HEK293T (cell line): ENCODE results near the gene CSPG5.

Experiments used
- CTCF ChIA-PET: fragments of 350-600 bp; formaldehyde crosslinking; extraction: SDS; loops from one replicate; lab custom pipeline; 2021; ENCODE audit warnings: antibody characterized with exemption, inconsistent platforms; lab: Yijun Ruan, JAX
- POLR2A ChIA-PET: fragments of 350-600 bp; formaldehyde crosslinking; extraction: SDS; loops from one replicate; lab custom pipeline; 2020; ENCODE audit warnings: antibody characterized with exemption, inconsistent platforms; lab: Yijun Ruan, JAX
- DNase-seq: peaks from one replicate; pipeline ENCODE4 v3.0.0; 2012; ENCODE audit warnings: mixed read lengths; ENCODE audit errors: extremely low spot score
- ARNT ChIP-seq: fragments of 450-650 bp; IDR thresholded peaks from 2 replicates; pipeline ENCODE4 v1.6.1; 2017; ENCODE audit warnings: mild to moderate bottlenecking
- BHLHE40 ChIP-seq: fragments of 450-650 bp; IDR thresholded peaks from 2 replicates; pipeline ENCODE4 v1.6.1; 2016; ENCODE audit warnings: mild to moderate bottlenecking, moderate library complexity, borderline replicate concordance
- CTBP1 ChIP-seq: fragments of 450-650 bp; IDR thresholded peaks from 2 replicates; pipeline ENCODE4 v1.6.1; 2016; ENCODE audit warnings: borderline replicate concordance
- ELF4 ChIP-seq: fragments of 450-650 bp; IDR thresholded peaks from 2 replicates; pipeline ENCODE4 v1.6.1; 2017; ENCODE audit warnings: antibody characterized with exemption
- FOXA1 ChIP-seq: fragments of 450-650 bp; IDR thresholded peaks from 2 replicates; pipeline ENCODE4 v1.6.1; 2016; ENCODE audit warnings: mild to moderate bottlenecking
- FOXK2 ChIP-seq: fragments of 450-650 bp; IDR thresholded peaks from 2 replicates; pipeline ENCODE4 v1.6.1; 2016; ENCODE audit warnings: mild to moderate bottlenecking
- FOXM1 ChIP-seq: fragments of 450-650 bp; IDR thresholded peaks from 2 replicates; pipeline ENCODE4 v1.6.1; 2017; ENCODE audit warnings: mild to moderate bottlenecking, borderline replicate concordance
- HDGF ChIP-seq: fragments of 450-650 bp; IDR thresholded peaks from 2 replicates; pipeline ENCODE4 v1.6.1; 2017; ENCODE audit warnings: antibody characterized with exemption, borderline replicate concordance
- L3MBTL2 ChIP-seq: fragments of 450-650 bp; conservative IDR thresholded peaks from 2 replicates; pipeline ENCODE4 v1.6.1; 2016; ENCODE audit warnings: mild to moderate bottlenecking
- LEF1 ChIP-seq: fragments of 450-650 bp; IDR thresholded peaks from 2 replicates; pipeline ENCODE4 v1.6.1; 2017; ENCODE audit warnings: mild to moderate bottlenecking, borderline replicate concordance
- NFRKB ChIP-seq: fragments of 450-650 bp; IDR thresholded peaks from 2 replicates; pipeline ENCODE4 v1.6.1; 2016; ENCODE audit warnings: mild to moderate bottlenecking, moderate library complexity
- SP1 ChIP-seq: fragments of 450-650 bp; IDR thresholded peaks from 2 replicates; pipeline ENCODE4 v1.6.1; 2017
- SUZ12 ChIP-seq: fragments of 450-650 bp; IDR thresholded peaks from 2 replicates; pipeline ENCODE4 v1.6.1; 2016; ENCODE audit warnings: mild to moderate bottlenecking
- TARDBP ChIP-seq: fragments of 450-650 bp; IDR thresholded peaks from 2 replicates; pipeline ENCODE4 v1.6.1; 2016
- ZNF384 ChIP-seq: fragments of 450-650 bp; IDR thresholded peaks from 2 replicates; pipeline ENCODE4 v1.6.1; 2016
- TF ChIP-seq, protein P1 (sequence below): fragments of 450-650 bp; IDR thresholded peaks from 2 replicates; pipeline ENCODE4 v1.6.1; 2016

Gene CSPG5

DNA sequence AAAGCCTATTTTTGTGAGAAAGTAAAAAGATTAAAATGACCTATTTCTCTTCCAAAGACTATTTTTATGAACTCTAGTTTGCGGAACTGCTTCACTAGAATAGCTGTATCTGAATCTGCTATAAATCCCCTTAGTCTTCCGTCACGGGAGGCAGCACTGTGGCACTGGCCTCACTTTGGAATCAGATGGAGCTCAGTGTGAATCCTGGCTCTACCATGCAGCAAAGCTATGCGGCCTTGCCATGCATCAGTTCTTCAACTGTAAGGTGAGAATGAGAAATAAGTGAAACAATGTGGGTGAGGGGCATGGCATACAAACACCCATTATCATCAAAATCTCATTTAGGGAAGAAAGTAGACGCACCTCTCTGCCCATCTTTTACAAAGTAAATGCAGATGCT is 27.5 kb upstream of the CSPG5 start:
- ChIA-PET POLR2A (no interaction called here), CTCF (no interaction called here)
- DNase-seq = no peak
- TF ChIP-seq SUZ12 (no peak), FOXK2 (no peak), ELF4 (no peak), ARNT (no peak)

DNA sequence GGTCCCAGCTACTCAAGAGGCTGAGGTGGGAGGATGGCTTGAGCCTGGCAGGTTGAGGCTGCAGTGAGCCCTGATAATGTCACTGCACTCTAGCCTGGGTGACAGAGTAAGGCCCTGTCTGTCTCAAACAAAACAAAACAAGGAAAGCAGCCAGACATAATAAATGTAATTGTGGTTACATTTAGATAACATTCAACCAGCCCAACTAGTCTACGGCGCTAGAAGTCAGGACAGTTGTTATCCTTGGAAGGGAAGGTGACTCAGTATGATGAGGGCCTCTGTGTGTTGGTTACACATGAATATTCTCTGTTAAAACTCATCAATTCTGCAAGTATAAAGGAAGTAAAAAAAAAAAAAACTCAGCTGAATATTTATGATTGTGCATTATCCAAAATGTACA is 27.0 kb upstream of the CSPG5 start:
- TF ChIP-seq TARDBP (no peak), LEF1 (no peak), FOXK2 (no peak), FOXA1 (no peak), ELF4 (no peak), CTBP1 (no peak), ARNT (no peak), L3MBTL2 (no peak), NFRKB (no peak)
- ChIA-PET POLR2A (no interaction called here), CTCF (interaction anchor here (0.7 kb wide), 1 partner anchor 84 kb away, joined by 3 read pairs; no protein-coding TSS in a partner anchor)
- DNase-seq = no peak

DNA sequence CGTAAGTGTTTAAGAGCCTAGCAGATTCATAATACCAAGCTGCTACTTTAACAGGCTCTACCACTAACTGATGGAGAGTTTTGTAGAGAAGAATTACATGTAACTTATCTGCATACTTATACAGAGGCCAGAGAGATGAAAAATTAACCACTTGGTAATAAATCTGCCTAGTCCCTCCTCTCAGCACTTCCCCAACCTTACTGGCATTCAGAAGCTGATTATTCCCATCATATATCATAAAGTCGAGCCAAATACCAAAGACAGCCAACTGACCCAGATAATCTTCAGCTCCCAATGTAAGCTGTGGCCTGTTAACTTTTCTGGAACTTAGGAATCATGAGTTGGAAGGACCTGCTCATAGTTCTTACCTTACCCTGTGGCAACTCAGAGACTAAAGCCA is 25.5 kb upstream of the CSPG5 start:
- DNase-seq = no peak
- ChIA-PET POLR2A (no interaction called here), CTCF (no interaction called here)
- TF ChIP-seq SUZ12 (no peak), FOXM1 (no peak), FOXK2 (no peak)
- TF ChIP-seq, protein P1, sequence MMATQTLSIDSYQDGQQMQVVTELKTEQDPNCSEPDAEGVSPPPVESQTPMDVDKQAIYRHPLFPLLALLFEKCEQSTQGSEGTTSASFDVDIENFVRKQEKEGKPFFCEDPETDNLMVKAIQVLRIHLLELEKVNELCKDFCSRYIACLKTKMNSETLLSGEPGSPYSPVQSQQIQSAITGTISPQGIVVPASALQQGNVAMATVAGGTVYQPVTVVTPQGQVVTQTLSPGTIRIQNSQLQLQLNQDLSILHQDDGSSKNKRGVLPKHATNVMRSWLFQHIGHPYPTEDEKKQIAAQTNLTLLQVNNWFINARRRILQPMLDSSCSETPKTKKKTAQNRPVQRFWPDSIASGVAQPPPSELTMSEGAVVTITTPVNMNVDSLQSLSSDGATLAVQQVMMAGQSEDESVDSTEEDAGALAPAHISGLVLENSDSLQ = no peak

DNA sequence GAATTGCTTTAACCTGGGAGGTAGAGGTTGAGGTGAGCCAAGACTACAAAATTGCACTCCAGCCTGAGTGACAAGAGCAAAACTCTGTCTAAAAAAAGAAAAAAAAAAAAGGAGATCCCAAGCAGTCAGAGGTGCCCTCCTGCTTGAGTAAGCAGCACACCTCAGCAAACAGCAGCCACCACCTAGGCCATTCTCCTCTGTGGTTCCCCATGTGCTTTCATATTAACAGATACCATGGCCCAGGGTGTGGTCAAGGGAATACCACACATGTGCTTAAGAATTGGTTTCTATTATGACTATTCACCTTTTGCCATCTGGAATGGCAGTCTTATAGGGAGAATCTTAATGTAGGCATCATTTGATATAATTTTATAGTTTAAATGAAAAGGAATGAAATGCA is 24.7 kb upstream of the CSPG5 start:
- DNase-seq = no peak
- TF ChIP-seq, protein P1 = no peak
- TF ChIP-seq FOXA1 (no peak), BHLHE40 (no peak), HDGF (no peak), L3MBTL2 (no peak), CTBP1 (no peak), ARNT (no peak), ZNF384 (no peak), SUZ12 (no peak), ELF4 (no peak), FOXM1 (no peak), FOXK2 (no peak), SP1 (no peak), LEF1 (no peak), TARDBP (no peak), NFRKB (no peak)
- CTCF ChIA-PET = no interaction called here
- POLR2A ChIA-PET = no interaction called here

DNA sequence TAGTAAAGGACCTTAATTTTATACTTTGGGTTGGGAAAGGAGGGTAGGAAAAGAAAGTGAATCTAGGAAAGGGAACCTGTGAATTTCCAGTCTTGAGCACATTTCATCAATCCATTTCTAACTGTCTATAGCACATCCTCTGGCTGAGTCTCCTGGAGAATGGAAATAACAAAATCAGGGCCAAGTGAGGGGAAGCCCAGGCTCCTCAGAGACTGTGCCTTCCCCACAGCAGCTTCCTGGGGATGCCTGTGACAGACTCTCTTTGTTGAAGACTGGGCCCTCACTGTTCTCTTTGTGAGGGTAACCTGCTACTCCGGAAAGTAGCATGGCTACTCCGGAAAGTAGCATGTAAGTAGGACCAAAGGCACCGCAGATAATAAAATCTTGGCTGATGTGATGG is 22.6 kb upstream of the CSPG5 start:
- TF ChIP-seq FOXK2 (no peak), L3MBTL2 (no peak), LEF1 (no peak), SUZ12 (no peak), CTBP1 (no peak), SP1 (no peak), FOXA1 (no peak), FOXM1 (no peak), TARDBP (no peak), ARNT (no peak), HDGF (no peak), ZNF384 (no peak), NFRKB (no peak), BHLHE40 (no peak), ELF4 (no peak)
- TF ChIP-seq, protein P1 = no peak
- POLR2A ChIA-PET = no interaction called here
- DNase-seq = no peak
- CTCF ChIA-PET = no interaction called here

DNA sequence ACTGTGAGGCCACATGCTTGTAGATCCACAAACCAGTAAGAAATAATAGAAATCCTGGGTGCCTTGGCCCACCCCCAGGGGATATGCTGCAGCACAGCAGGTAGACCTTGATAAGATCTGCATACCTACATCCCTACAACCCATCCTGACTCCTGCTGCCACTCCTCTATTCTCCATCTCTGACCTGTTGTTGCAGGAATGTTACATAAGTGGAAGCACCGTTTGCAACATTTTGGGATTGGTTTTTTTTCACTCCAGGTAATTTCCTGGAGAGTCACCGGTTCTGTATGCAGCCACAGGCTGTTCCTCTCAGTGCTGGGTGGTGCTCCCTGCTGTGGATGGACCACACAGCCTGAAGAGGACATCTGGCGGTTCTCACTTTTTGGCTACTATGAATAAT is 16.1 kb upstream of the CSPG5 start:
- POLR2A ChIA-PET = no interaction called here
- DNase-seq = no peak
- TF ChIP-seq ARNT = no peak
- no peak for TF ChIP-seq FOXA1
- no peak for TF ChIP-seq L3MBTL2
- TF ChIP-seq SP1 = no peak
- TF ChIP-seq FOXK2 = no peak
- TF ChIP-seq HDGF = no peak
- TF ChIP-seq LEF1 = no peak
- no peak for TF ChIP-seq FOXM1
- no peak for TF ChIP-seq ELF4
- TF ChIP-seq ZNF384 = no peak
- CTCF ChIA-PET = no interaction called here
